Keratinocyte (primary cell): Measurements from ENCODE around the gene TNC. TPM values are rescaled to one million over a fixed set of nuclear protein-coding genes. Genes with fewer than 3 reads are reported as not detected.

Experiments
- DNase-seq: peaks from one replicate; pipeline ENCODE4 v3.0.0-alpha.2; 2011; ENCODE audit warnings: low read depth, missing footprints, low spot score
- FAIRE-seq: peaks from 2 replicates; lab custom pipeline; 2011; peaks lifted over from hg19 to GRCh38; lab: Jason Lieb, UNC
- H2AFZ ChIP-seq: 2 replicates; pipeline ENCODE4 v1.6.0; 2012; ENCODE audit warnings: low read length, control low read depth, inconsistent platforms; ENCODE audit not compliant: control insufficient read depth
- H3K27ac ChIP-seq: 2 replicates; pipeline ENCODE4 v1.5.1; 2011; ENCODE audit warnings: low read length; ENCODE audit not compliant: control insufficient read depth, insufficient read depth
- H3K27me3 ChIP-seq: 3 replicates; pipeline ENCODE4 v1.6.0; 2011; ENCODE audit warnings: low read length; ENCODE audit not compliant: control insufficient read depth, insufficient read depth; ENCODE audit errors: extremely low read depth
- H3K36me3 ChIP-seq, 2 experiments: 2 replicates in 1 of 2; 3 replicates in 1 of 2; pipeline ENCODE4 v1.5.1; 2011; ENCODE audit warnings: low read length in 2 of 2, mild to moderate bottlenecking in 1 of 2; ENCODE audit not compliant: control insufficient read depth in 2 of 2, insufficient read depth in 2 of 2; ENCODE audit errors: extremely low read depth in 1 of 2
- H3K4me1 ChIP-seq: 3 replicates; pipeline ENCODE4 v1.5.1; 2011; ENCODE audit warnings: low read length; ENCODE audit not compliant: control insufficient read depth, insufficient read depth; ENCODE audit errors: extremely low read depth
- H3K4me2 ChIP-seq: 3 replicates; pipeline ENCODE4 v1.6.0; 2011; ENCODE audit warnings: low read depth, low read length; ENCODE audit not compliant: control insufficient read depth, insufficient read depth; ENCODE audit errors: extremely low read depth
- H3K4me3 ChIP-seq, 3 experiments: fragments of 200-600 bp in 1 of 3; sonication (generic) in 1 of 3; 2 replicates in 2 of 3; 3 replicates in 1 of 3; pipeline ENCODE4 v1.5.1; 2011 to 2016; ENCODE audit warnings: low read length in 3 of 3, mild to moderate bottlenecking in 3 of 3, control low read depth in 2 of 3, inconsistent platforms in 1 of 3, low read depth in 1 of 3, mixed read lengths in 1 of 3, mixed run types in 1 of 3, moderate library complexity in 1 of 3; ENCODE audit not compliant: control insufficient read depth in 2 of 3, insufficient read depth in 2 of 3; ENCODE audit errors: extremely low read depth in 1 of 3
- H3K79me2 ChIP-seq: 2 replicates; pipeline ENCODE4 v1.6.0; 2012; ENCODE audit warnings: low read length; ENCODE audit not compliant: control insufficient read depth, insufficient read depth
- H3K9ac ChIP-seq: 3 replicates; pipeline ENCODE4 v1.6.0; 2011; ENCODE audit warnings: low read length; ENCODE audit not compliant: control insufficient read depth, insufficient read depth; ENCODE audit errors: extremely low read depth
- H3K9me1 ChIP-seq: 3 replicates; pipeline ENCODE4 v1.6.0; 2011; ENCODE audit warnings: low read length; ENCODE audit not compliant: control insufficient read depth, insufficient read depth; ENCODE audit errors: extremely low read depth
- H3K9me3 ChIP-seq: 2 replicates; pipeline ENCODE4 v1.5.1; 2012; ENCODE audit warnings: low read depth, low read length; ENCODE audit not compliant: control insufficient read depth
- H4K20me1 ChIP-seq: 3 replicates; pipeline ENCODE4 v1.6.0; 2011; ENCODE audit warnings: low read length; ENCODE audit not compliant: control insufficient read depth, insufficient read depth; ENCODE audit errors: extremely low read depth
- CTCF ChIP-seq, 3 experiments: IDR thresholded peaks in 1 of 3; conservative IDR thresholded peaks in 1 of 3; optimal IDR thresholded peaks in 1 of 3; 2 replicates in 2 of 3; 3 replicates in 1 of 3; pipeline versions ENCODE3 to v1.5.1; 2011; ENCODE audit warnings: low read length in 3 of 3, mild to moderate bottlenecking in 3 of 3, moderate library complexity in 2 of 3, control low read depth in 1 of 3, inconsistent platforms in 1 of 3; ENCODE audit not compliant: insufficient read depth in 2 of 3; ENCODE audit errors: extremely low read depth in 1 of 3
- EZH2 ChIP-seq: IDR thresholded peaks from one replicate; pipeline ENCODE4 v1.6.1; 2012; ENCODE audit warnings: inconsistent platforms, mild to moderate bottlenecking, low read length, moderate library complexity
- dilution Hi-C: fragments of 300-500 bp; cut with MboI; formaldehyde crosslinking; loops from one replicate; pipeline ENCODE4 v1.7.0; 2020; ENCODE audit warnings: low sequenced_read_pairs; ENCODE audit not compliant: extremely low pct_ligation_motif_present
- polyA plus RNA-seq, 5 experiments: library from polyadenylated mRNA; depleted of rRNA in 3 of 5; stranded (reverse) in 3 of 5; stranded (forward) in 1 of 5; unstranded in 1 of 5; fragments of >200 nt; gene quantifications; 1 replicate in 1 of 5; 2 replicates in 3 of 5; 3 replicates in 1 of 5; pipeline versions ENCODE4 v1.2.1 to v1.2.3, GENCODE V29; 2011 to 2012; ENCODE audit warnings: missing spikeins in 2 of 5, low read depth in 1 of 5, low replicate concordance in 1 of 5

Gene TNC
- polyA plus RNA-seq, 1 donor (not counting 4 experiments of a cell fraction or from before 2014, with no cell fraction given): 58.7 TPM

DNA sequence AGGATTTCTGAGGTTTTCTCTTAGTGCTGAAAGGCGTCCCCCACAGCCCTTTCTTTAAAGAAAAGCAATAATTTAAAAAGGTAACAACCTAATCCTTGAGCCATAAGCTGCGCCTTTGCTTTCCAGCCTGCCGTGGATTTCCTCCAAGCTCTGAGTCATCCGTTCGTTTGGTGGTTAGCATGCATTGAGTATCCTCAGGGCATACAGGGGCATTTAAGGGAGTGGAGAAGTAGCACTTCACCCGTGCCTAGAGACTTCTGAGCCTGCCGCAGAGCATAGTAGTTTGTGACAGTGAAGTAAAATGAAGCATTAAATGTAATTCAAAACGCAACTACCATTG is 892 bp upstream of the TNC start:
- H3K9me3 ChIP-seq: no peaks in the 10 kb centered on the region
- peaks cover 65% of the 10 kb centered on the region for H3K4me1 ChIP-seq
- dilution Hi-C loops: no loop called here
- FAIRE-seq (peak; percentile 96), DNase-seq (peak; percentile 92)
- H3K9me1 ChIP-seq: no peaks in the 10 kb centered on the region
- peaks cover 0 to 11% of the 10 kb centered on the region in 2 experiments for H3K36me3 ChIP-seq
- TF ChIP-seq CTCF (optimal IDR thresholded peaks at IDR 0.05 in 1 of 3, IDR thresholded peaks at IDR 0.05 in 1 of 3, conservative IDR thresholded peaks at IDR 0.05 in 1 of 3; ENCODE audit: extremely low read depth in 1 of 3, insufficient read depth in 2 of 3, low read length in 3 of 3) (no peak), EZH2 (no peak)
- peak overlapping the region; percentile 28 to 80 (median 70) for H3K4me3 ChIP-seq
- peak overlapping the region; percentile 100 for H3K4me2 ChIP-seq
- H4K20me1 ChIP-seq: no peaks in the 10 kb centered on the region
- H3K9ac ChIP-seq: peak overlapping the region; percentile 88
- H3K27me3 ChIP-seq: no peaks in the 10 kb centered on the region
- H2AFZ ChIP-seq: peak overlapping the region; percentile 63
- H3K27ac ChIP-seq: peak overlapping the region; percentile 96
- no peaks in the 10 kb centered on the region for H3K79me2 ChIP-seq

DNA sequence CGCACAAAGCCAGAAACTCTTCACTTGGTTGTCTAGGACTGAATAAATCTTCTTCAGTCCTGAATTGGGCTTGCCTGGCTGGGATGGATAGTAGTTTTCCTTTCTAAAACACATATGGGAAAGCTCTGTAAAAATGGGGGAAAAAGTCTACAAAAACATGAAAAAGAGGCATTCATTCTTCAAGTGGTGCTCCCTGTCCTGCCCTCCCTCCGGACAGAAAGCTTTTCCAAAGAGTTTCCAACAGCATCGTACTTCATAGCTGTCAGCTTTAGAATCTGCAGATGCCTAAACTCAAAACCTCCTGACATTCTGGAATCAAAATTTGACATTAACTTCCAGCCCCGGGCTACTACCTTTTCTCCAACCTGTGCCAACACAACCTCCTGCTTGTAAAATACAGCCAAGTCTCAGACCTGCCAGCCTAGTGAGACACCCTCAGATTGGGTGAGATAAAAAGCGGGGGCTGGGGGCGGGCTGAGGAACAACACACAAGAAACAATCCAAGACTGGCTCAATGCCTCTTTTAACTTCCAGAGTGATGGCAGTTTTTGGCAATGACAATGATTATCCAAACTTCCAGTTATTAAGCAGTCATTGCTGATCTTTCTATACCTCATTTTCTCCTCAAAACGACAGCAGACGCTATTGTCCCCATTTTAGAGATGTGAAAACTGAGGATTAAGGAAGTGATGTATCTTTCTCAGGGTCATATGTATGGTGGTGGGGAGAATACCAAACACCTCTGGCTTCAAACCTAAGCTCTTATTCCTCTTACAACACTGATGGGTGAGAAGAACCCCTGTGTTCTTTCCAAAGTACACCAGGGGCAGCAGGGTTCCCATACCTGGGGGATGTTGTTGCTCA is 1.3 kb downstream of the TNC start:
- TF ChIP-seq EZH2: no peak
- no peak for TF ChIP-seq CTCF (optimal IDR thresholded peaks at IDR 0.05 in 1 of 3, IDR thresholded peaks at IDR 0.05 in 1 of 3, conservative IDR thresholded peaks at IDR 0.05 in 1 of 3; ENCODE audit: extremely low read depth in 1 of 3, insufficient read depth in 2 of 3, low read length in 3 of 3)
- H3K9me3 ChIP-seq: no peaks in the 10 kb centered on the region
- no peaks in the 10 kb centered on the region for H3K9me1 ChIP-seq
- H3K79me2 ChIP-seq: no peaks in the 10 kb centered on the region
- H3K4me2 ChIP-seq: peak overlapping the region; percentile 100
- H3K4me3 ChIP-seq: peak overlapping the region; percentile 3 to 80 (median 70)
- FAIRE-seq: peak; percentile 78
- peaks cover 0 to 23% of the 10 kb centered on the region in 2 experiments for H3K36me3 ChIP-seq
- H3K27ac ChIP-seq: peak overlapping the region; percentile 96
- H4K20me1 ChIP-seq: no peaks in the 10 kb centered on the region
- dilution Hi-C loops: no loop called here
- DNase-seq: no peak
- no peak overlapping the region for H2AFZ ChIP-seq
- no peaks in the 10 kb centered on the region for H3K27me3 ChIP-seq
- H3K9ac ChIP-seq: peak overlapping the region; percentile 88
- H3K4me1 ChIP-seq: peaks cover 65% of the 10 kb centered on the region
